Esophagus squamous epithelium (tissue), 4 donors: Measurements from ENCODE around the gene TTC22.

Experiments used
- CTCF ChIP-seq, 6 experiments: fragments of 450-650 bp in 4 of 6; fragments of 200-600 bp in 2 of 6; sonication (generic) in 2 of 6; IDR thresholded peaks; one replicate each; pipeline ENCODE4 v1.5.1; 2016 to 2019; ENCODE audit warnings: antibody characterized with exemption in 6 of 6, mild to moderate bottlenecking in 4 of 6, moderate library complexity in 4 of 6
- POLR2A ChIP-seq, 4 donors: fragments of 450-650 bp; IDR thresholded peaks; one replicate each; pipeline ENCODE4 v1.6.1; 2017; ENCODE audit warnings: antibody characterized with exemption in 4 of 4, mild to moderate bottlenecking in 4 of 4, moderate library complexity in 3 of 4

- TF ChIP-seq CTCF (IDR thresholded peaks at IDR 0.05), result no peak
- TF ChIP-seq POLR2A (IDR thresholded peaks at IDR 0.05), result no peak
Measured at GRCh38 chr1:54813485-54814125, 12.5 kb upstream of the TTC22 start.
